ENCODE data around the gene KLF5. TPM values are rescaled to one million over a fixed set of nuclear protein-coding genes. Genes with fewer than 3 reads are reported as not detected.

The KLF5 gene
- total and polyA plus RNA-seq, 2 experiments from 2014 or later, result 1.5 to 1.8 TPM

- TF ChIP-seq ZNF462 (CRISPR knock-in tag; IDR thresholded peaks at IDR 0.05) (no peak), JUNB (IDR thresholded peaks at IDR 0.05; ENCODE audit: unreplicated experiment) (no peak), EZH2phosphoT487 (IDR thresholded peaks at IDR 0.05; ENCODE audit: unreplicated experiment) (no peak), NANOG (IDR thresholded peaks at IDR 0.05; ENCODE audit: borderline replicate concordance) (no peak), ZNF114 (CRISPR knock-in tag; IDR thresholded peaks at IDR 0.05) (no peak), CREB1 (CRISPR knock-in tag; IDR thresholded peaks at IDR 0.05; ENCODE audit: low read depth) (no peak), POLR2AphosphoS5 (IDR thresholded peaks at IDR 0.05; ENCODE audit: low read depth) (no peak), REST (IDR thresholded peaks at IDR 0.05; ENCODE audit: unreplicated experiment) (no peak), STAT1 (IDR thresholded peaks at IDR 0.05; ENCODE audit: unreplicated experiment) (no peak)
Observed at GRCh38 chr13:73107970-73108369, 49.2 kb downstream of the KLF5 start (continued).
